GM19193 (cell line): ENCODE data around the gene BANF1.

ENCODE experiments used
- POLR2A ChIP-seq: IDR thresholded peaks from 4 replicates; pipeline ENCODE4 v1.6.1; 2011; ENCODE audit not compliant: insufficient read depth, insufficient read length; ENCODE audit errors: extremely low read depth

The BANF1 gene

GRCh38 chr11:65975771-65976170 lies 26.5 kb upstream of the BANF1 start:
- TF ChIP-seq POLR2A, result no peak

- no peak for TF ChIP-seq POLR2A
These were observed 25.8 kb upstream of the BANF1 start for GRCh38 chr11:65976216-65977176.

- no peak for TF ChIP-seq POLR2A
These were observed 24.5 kb upstream of the BANF1 start for GRCh38 chr11:65977621-65978390.

- no peak for TF ChIP-seq POLR2A
These were observed 23.7 kb upstream of the BANF1 start for GRCh38 chr11:65978391-65979238.

GRCh38 chr11:65979261-65979759 lies 23.0 kb upstream of the BANF1 start:
- no peak for TF ChIP-seq POLR2A

- TF ChIP-seq POLR2A, result no peak
These were observed 21.1 kb upstream of the BANF1 start for GRCh38 chr11:65981101-65981740.

GRCh38 chr11:65981972-65982823 lies 20.1 kb upstream of the BANF1 start:
- TF ChIP-seq POLR2A, result no peak

- no peak for TF ChIP-seq POLR2A
These were observed 19.3 kb upstream of the BANF1 start for GRCh38 chr11:65982824-65983588.

GRCh38 chr11:65983589-65983987 lies 18.7 kb upstream of the BANF1 start:
- no peak for TF ChIP-seq POLR2A

GRCh38 chr11:65987336-65987735 lies 15.0 kb upstream of the BANF1 start:
- no peak for TF ChIP-seq POLR2A

GRCh38 chr11:65988791-65989592 lies 13.3 kb upstream of the BANF1 start:
- no peak for TF ChIP-seq POLR2A

GRCh38 chr11:65992056-65992455 lies 10.2 kb upstream of the BANF1 start:
- no peak for TF ChIP-seq POLR2A

- no peak for TF ChIP-seq POLR2A
These were observed 5.0 kb upstream of the BANF1 start for GRCh38 chr11:65997286-65997685.
